Camera-type eye (tissue), 1 donor: ENCODE measurements around the gene CNBD2. TPM values are rescaled to one million over a fixed set of nuclear protein-coding genes. Genes with fewer than 3 reads are reported as not detected.

Experiments used
- total RNA-seq: library from RNA; depleted of rRNA; stranded (reverse); fragments of >200 nt; gene quantifications from one replicate; pipeline ENCODE4 v1.2.3, GENCODE V29; 2014

CNBD2 gene
- 8.4 TPM for total RNA-seq

DNA sequence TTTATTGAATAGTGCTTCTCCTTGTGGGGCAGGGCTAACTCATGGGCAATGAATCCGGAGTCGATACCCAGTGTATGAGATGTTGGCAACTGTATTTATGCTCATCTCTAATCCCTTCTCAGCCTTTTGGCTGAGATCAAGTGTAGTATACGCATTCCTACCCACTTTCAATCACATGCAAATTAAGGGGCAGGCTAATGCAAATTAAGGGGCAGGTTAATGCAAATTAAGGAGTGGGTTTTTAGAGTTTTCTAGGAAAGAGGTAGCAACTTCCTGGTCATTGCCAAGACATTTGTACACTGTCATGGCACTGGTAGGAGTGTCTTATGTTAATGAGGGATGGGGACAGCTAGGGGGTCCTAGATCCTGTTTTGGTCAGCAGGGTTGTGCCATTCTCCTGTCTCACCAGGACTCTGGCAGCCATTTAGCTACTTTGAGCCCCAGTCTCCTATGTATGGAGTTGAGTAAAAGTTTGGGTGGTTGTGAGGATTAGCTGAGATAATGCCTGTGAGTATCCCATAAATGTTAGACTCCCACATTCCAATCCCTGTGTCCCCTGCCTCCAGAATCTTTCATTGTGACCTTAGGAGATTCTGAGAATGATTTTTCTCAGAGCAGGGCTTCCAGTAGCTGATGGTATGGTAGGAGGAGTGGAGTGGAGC, at the start of gene CNBD2:
Gene CNBD2 (plus strand): TSS at position 612 of the 662 bp plus-strand sequence. CDS start 173 bp downstream, outside the sequence.

DNA sequence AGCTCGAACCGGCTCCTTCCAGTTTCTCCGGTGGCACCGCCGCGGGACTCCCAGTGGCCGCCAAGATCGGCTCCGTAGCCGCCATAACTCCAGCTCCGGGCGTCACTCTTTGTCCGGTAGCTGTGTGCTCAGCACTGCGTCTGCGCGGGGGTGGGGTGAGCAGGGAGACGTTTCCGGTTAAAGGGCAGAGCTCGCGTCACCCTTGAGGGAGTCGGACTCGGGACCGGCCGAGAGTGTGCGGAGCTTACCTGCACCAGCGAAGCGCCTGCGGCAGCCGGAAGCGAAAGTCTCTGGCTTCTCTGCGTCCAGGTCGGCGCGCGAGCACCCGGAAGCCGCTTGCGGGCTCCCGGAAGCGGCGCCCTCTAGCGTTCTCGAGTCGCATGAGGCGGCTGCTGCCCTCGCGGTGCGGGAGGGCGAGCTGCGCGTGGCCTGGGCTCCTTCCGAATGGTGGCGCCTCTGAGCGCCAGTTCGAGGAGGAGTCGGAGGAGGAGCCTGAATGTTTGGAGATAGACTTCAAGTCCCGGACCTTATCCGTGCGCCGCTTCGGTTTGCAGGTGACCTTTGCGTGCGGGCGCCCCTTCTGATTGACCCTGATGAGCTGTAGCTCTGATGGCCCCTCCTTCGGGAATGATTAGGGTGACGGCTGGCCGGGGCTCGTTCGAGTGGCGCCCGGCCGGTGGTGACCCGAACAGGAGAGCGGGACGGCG, 14.0 kb upstream of the CNBD2 start, which contains the start of gene SCAND1:
Gene SCAND1 (minus strand): TSS at position 303 of the 707 bp plus-strand sequence. CDS start 218 bp downstream, at position 85.

Other genes starting within 250 kb of the CNBD2 start
- 668 TPM for gene RBM39, start 226.3 kb upstream of the CNBD2 start, total RNA-seq
- gene PHF20, start 196.6 kb upstream of the CNBD2 start, total RNA-seq, result 46.5 TPM
- gene SCAND1, start 14.1 kb upstream of the CNBD2 start, total RNA-seq, result 31.3 TPM
- gene EPB41L1, start 186.2 kb downstream of the CNBD2 start, total RNA-seq, result 105 TPM